Activated naive CD4-positive, alpha-beta T cell treated with anti-CD3 and anti-CD28 coated beads, Interleukin-2, amount 50 U/mL, for 24 hours (primary cell): ENCODE results near the gene DNAJB8.
A peak's percentile ranks its signal among the peaks of the same experiment; 100 is the strongest.

Experiments
- H3K27ac Mint-ChIP-seq: one replicate; pipeline ENCODE4 v1.8.0; 2021; ENCODE audit warnings: mild to moderate bottlenecking, mixed read lengths
- H3K27me3 Mint-ChIP-seq: one replicate; pipeline ENCODE4 v1.8.0; 2021; ENCODE audit warnings: mixed read lengths
- H3K36me3 Mint-ChIP-seq: one replicate; pipeline ENCODE4 v1.8.0; 2021; ENCODE audit warnings: mixed read lengths
- H3K4me1 Mint-ChIP-seq: one replicate; pipeline ENCODE4 v1.8.0; 2021; ENCODE audit warnings: mixed read lengths
- H3K4me3 Mint-ChIP-seq: one replicate; pipeline ENCODE4 v1.8.0; 2021; ENCODE audit warnings: mild to moderate bottlenecking, mixed read lengths
- H3K9me3 Mint-ChIP-seq: one replicate; pipeline ENCODE4 v1.8.0; 2021; ENCODE audit warnings: mixed read lengths

DNAJB8 gene

DNA sequence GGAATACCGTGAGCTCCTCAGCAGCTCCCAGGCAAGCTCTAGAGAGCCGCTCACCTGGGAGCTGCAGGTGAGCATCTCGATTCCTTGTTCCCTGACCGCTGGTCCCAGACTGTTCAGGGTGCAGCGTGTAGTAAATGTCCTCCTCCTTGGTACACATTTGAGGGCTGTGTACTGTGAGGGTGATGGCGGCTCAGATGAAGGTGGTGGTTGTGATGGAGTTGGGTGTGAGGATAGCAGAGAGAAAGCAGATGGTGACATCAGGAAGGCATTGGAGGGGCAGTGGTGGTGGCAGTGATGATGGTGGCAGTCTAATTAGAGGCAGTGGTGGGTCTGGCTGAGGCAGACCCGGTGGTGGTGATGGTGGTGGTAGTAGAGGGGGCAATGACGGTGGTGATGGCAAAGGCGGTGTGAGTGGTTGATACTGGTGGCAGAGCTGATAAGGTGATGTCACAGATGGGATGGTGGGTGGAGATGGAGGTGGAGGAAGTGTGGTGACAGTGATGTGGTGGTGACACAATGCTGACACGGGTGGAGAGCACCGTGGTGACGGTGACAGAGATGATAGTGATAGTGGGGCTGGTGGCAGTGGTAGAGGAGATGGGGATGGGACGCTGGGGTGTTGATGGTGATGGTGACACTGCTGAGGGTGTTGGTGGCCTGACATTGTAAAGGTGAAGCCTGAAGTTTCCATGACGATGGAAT is at the start of gene DNAJB8:
TSS of gene DNAJB8 (minus strand) at position 51 of the 702 bp plus-strand sequence. CDS start 3,645 bp downstream, outside the sequence.
- H3K27ac Mint-ChIP-seq, result no peak within 1 kb of the TSS
- no peaks in the 10 kb centered on the region for H3K36me3 Mint-ChIP-seq
- H3K4me3 Mint-ChIP-seq, result no peak within 1 kb of the TSS
- no peaks in the 10 kb centered on the region for H3K9me3 Mint-ChIP-seq
- H3K27me3 Mint-ChIP-seq, result no peaks in the 10 kb centered on the region
- H3K4me1 Mint-ChIP-seq, result peaks cover 9% of the 10 kb centered on the region

DNA sequence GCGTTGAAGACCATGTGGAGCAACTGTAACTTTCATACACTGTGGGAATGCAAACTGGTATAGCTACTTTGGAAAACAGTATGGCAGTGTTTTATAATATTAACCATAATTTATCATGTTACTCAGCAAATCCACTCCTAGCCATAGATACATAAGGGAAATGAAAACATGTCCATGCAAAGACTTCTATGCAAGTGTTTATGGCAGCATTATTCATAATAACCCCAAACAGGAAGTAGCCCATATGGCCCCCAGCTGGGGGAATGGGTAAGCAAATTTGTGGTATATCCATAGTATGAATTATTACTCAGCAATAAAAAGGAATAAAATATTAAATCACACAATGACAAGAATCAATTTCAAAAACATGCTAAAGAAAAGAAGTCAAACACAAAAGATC is 49.3 kb upstream of the DNAJB8 start:
- H3K4me3 Mint-ChIP-seq, result no peak overlapping the region
- H3K4me1 Mint-ChIP-seq, result no peaks in the 10 kb centered on the region
- H3K27me3 Mint-ChIP-seq, result peaks cover 32% of the 10 kb centered on the region
- H3K9me3 Mint-ChIP-seq, result peaks cover 13% of the 10 kb centered on the region
- H3K36me3 Mint-ChIP-seq, result peaks cover 1% of the 10 kb centered on the region
- no peak overlapping the region for H3K27ac Mint-ChIP-seq

DNA sequence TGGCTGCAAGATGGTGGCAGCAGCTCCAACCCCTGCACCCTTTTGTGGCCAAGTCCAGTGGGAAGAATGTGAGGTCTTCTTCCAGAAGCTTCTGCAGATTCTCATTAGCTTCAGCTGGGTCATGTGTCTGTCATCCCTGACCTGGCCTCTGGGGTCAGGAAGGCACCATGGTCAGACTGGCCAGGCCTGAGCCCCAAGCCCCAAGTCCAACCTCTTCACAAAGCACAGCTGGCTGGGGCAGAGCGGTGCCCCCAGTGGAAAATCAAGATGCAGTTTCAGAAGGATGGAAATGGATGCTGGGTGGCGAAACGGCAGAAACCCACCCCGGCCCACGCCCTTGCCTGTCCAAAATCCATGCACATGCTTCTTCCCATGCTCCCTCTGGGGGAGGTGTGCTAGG is 42.2 kb upstream of the DNAJB8 start:
- H3K27me3 Mint-ChIP-seq, result peaks cover 24% of the 10 kb centered on the region
- no peak overlapping the region for H3K27ac Mint-ChIP-seq
- peaks cover 6% of the 10 kb centered on the region for H3K9me3 Mint-ChIP-seq
- H3K4me3 Mint-ChIP-seq, result no peak overlapping the region
- peaks cover 1% of the 10 kb centered on the region for H3K36me3 Mint-ChIP-seq
- H3K4me1 Mint-ChIP-seq, result no peaks in the 10 kb centered on the region

DNA sequence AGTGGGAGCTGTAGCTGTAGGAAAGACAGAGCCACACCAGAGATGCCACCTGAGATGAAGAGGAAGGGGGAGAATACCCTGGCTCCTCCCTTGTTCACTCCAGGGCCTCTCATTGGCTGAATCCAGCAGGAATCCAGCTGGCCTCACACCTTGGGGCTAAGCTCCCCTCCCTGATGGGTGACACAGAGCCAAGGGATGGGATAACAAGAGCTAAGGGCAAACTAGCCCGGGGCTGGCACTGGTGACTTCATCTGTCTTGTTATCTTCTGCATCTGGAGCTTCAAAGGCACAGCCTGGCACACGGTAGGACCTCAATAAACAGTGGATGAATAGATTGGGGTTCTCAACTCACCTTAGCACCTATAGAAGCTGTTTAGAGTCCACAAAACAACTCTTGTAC is 40.1 kb upstream of the DNAJB8 start:
- Mint-ChIP-seq H3K4me1 (no peaks in the 10 kb centered on the region), H3K36me3 (no peaks in the 10 kb centered on the region), H3K27ac (no peak overlapping the region), H3K4me3 (no peak overlapping the region), H3K9me3 (no peaks in the 10 kb centered on the region), H3K27me3 (peaks cover 17% of the 10 kb centered on the region)

DNA sequence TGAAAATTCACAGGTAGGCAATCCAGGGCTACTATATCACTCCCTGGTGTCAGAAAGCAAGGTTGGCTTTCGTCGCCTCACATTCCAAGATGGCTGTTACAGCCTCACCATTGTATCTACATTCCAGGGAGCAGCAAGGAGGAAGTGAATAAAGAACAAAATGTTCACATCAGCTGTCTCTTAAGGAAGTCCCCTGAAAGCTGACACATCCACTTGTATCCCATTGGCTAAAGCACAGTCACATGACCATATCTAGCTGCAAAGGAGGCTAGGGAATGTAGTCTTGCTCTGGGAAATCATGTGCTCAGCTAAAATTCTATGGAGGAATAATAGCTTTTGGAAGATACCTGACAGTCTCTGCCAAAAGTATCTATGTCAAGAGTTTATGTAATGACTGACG is 39.1 kb upstream of the DNAJB8 start:
- H3K4me1 Mint-ChIP-seq, result no peaks in the 10 kb centered on the region
- H3K4me3 Mint-ChIP-seq, result no peak overlapping the region
- peaks cover 15% of the 10 kb centered on the region for H3K27me3 Mint-ChIP-seq
- H3K9me3 Mint-ChIP-seq, result no peaks in the 10 kb centered on the region
- H3K27ac Mint-ChIP-seq, result no peak overlapping the region
- no peaks in the 10 kb centered on the region for H3K36me3 Mint-ChIP-seq

DNA sequence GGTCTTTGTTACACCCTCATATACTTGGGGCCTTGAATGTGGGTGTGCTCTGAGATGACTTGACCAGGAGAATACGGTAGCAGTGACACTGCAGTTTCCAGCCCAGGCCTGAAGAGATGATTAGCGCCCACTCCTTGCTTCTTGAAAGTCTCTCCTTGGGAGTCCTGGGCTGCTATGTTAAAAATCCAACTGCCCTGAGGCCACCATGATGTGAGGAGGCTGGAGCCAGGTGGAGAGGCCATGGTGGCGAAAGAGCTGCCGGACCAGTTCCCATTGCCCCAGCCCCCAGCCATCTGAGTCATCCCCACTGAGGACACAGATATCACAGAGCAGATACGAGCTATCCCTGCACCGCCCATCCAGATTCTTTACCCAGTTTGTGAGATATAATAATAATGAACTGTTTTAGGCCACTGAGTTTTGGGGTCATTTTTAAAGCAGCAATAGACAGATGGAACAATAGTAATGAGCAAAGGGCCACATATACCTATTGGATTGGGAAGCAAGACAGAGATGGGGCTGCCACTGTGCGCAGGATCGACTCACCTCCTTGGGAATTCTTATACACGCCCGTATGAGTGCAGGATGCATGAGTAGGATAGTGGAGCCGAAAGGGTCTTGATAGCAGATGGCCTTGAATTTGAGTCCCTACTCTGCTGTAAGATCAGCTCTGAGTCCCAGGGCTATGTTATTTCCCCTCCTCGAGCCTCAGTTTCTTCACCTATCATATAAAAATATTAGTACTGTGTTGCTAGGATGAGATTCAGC is 38.5 kb upstream of the DNAJB8 start:
- peaks cover 14% of the 10 kb centered on the region for H3K27me3 Mint-ChIP-seq
- H3K36me3 Mint-ChIP-seq, result no peaks in the 10 kb centered on the region
- H3K4me3 Mint-ChIP-seq, result no peak overlapping the region
- H3K4me1 Mint-ChIP-seq, result no peaks in the 10 kb centered on the region
- no peak overlapping the region for H3K27ac Mint-ChIP-seq
- no peaks in the 10 kb centered on the region for H3K9me3 Mint-ChIP-seq

DNA sequence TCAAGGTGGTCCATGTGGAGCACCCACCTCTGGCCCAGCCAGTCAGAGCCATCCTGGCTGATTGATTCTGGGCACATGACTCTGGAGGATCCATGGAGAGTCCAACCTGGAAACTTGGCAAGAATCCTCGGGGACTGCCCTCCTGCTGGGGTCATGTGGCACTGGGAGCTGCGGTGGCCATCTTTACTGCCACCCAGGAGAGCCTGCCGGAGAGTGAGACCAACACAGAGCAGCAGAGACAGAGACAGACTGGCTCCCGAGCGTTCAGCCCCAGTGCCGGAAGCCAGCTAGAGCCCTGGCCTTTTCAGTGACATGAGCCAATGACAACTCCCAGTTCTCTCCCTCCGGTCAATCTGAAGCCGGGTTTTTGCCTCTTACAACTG is 37.8 kb upstream of the DNAJB8 start:
- Mint-ChIP-seq H3K9me3 (no peaks in the 10 kb centered on the region), H3K36me3 (no peaks in the 10 kb centered on the region), H3K27ac (no peak overlapping the region), H3K27me3 (peaks cover 18% of the 10 kb centered on the region), H3K4me1 (no peaks in the 10 kb centered on the region), H3K4me3 (no peak overlapping the region)

DNA sequence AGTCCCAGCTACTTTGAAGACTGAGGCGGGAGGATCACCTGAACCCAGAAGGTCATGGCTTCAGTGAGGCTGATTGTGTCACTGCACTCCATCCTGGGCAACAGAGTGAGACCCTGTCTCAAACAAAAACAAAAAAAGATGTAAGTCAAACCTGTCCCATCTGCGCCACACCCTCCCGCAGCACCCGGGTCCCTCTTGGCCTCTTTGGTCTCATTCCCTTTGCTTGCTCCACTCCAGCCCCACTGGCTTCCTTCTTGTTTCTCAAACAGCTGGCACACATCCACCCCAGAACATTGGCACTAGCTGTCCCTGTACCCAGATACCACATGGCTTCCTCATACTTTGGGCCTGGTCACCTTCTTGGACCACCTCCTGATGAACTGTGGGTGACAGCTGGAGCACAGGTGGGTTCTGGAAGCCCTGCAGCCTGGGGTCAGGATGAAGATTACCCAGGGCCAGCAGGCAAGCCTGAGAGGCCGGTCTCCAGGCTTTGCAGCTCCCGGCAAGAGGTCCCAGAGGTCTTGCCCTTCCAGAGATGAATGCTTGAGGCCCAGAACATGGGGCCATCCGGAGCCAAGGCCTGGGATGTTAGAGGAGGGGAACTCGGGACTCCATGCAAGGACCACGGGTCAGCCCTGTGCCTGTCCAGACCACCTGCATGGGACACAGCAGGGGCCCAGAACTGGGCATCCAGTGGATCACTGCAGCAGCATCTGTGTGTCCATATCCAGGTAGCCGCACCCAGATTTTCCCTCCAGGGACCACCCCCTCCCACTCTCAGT is 37.3 kb upstream of the DNAJB8 start:
- peaks cover 14% of the 10 kb centered on the region for H3K27me3 Mint-ChIP-seq
- H3K36me3 Mint-ChIP-seq, result no peaks in the 10 kb centered on the region
- H3K4me1 Mint-ChIP-seq, result no peaks in the 10 kb centered on the region
- no peak overlapping the region for H3K4me3 Mint-ChIP-seq
- H3K27ac Mint-ChIP-seq, result no peak overlapping the region
- no peaks in the 10 kb centered on the region for H3K9me3 Mint-ChIP-seq

DNA sequence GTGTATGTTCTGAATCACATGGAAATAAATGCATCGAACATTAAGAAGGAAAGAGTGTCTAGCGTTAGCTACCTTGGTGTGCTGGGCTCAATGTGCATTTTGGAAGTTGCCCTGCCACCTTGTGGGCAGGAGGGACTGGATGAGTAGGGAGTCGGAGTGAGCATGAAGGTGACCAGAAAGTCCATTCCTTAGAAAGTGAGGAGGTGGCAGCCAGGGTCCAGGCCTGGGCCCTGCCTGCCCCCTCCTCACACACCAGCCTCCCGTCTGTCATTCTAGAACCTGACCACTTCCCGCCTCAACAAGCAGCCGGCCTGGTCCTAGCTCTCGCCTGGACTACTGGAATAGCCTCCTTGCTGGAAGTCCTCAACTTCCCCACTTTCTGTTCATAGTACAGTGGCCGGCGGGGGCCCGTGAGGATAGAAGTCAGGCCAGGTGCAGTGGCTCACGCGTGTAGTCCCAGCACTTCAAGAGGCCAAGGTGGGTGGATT is 36.5 kb upstream of the DNAJB8 start:
- H3K27ac Mint-ChIP-seq, result no peak overlapping the region

DNA sequence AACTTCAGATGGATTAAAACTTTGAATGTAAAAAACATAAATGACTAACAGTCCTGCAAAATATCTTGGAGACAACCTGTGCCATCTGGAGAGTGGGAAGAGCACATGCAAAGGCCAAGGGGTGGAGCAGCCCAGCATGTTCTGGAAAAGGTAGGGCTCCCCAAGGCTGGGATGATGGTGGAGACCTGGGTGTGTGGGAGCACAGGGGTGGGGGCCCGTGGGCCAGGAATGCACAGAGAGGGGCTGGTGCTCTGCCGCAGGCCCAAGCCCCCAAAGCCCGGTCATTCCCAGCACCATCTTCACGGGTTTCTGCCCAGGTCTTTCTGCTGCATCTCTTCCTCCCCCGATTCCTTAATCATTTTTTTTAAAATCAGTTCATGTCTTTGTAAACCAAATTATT is 36.0 kb upstream of the DNAJB8 start:
- no peak overlapping the region for H3K4me3 Mint-ChIP-seq
- peaks cover 16% of the 10 kb centered on the region for H3K27me3 Mint-ChIP-seq
- H3K9me3 Mint-ChIP-seq, result no peaks in the 10 kb centered on the region
- H3K27ac Mint-ChIP-seq, result no peak overlapping the region
- H3K36me3 Mint-ChIP-seq, result no peaks in the 10 kb centered on the region
- H3K4me1 Mint-ChIP-seq, result no peaks in the 10 kb centered on the region

More for the DNA sequence above, 36.5 kb upstream of the DNAJB8 start:
- Mint-ChIP-seq H3K36me3 (no peaks in the 10 kb centered on the region), H3K27me3 (peaks cover 18% of the 10 kb centered on the region), H3K4me3 (no peak overlapping the region), H3K4me1 (no peaks in the 10 kb centered on the region), H3K9me3 (no peaks in the 10 kb centered on the region)

DNA sequence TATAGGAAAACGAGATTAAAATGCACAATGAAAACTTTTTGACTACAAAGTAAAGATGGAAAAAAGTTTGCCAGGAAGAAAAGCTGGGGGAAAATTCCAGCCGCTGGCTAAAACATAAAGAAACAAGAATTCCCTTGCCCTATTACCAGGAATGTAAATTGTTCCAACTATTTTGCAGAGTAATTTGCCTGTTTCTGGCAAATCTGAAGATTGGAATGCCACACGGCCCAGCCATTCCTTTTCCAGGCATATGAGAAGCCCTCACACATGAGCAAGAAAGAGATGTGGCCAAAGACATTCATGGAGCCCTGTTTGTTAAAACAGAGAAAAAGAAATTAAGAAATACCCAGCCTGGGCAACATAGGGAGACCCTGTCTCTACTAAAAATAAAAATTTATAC is 34.7 kb upstream of the DNAJB8 start:
- Mint-ChIP-seq H3K4me1 (no peaks in the 10 kb centered on the region), H3K36me3 (no peaks in the 10 kb centered on the region), H3K9me3 (no peaks in the 10 kb centered on the region), H3K27ac (no peak overlapping the region), H3K4me3 (no peak overlapping the region), H3K27me3 (peaks cover 20% of the 10 kb centered on the region)

DNA sequence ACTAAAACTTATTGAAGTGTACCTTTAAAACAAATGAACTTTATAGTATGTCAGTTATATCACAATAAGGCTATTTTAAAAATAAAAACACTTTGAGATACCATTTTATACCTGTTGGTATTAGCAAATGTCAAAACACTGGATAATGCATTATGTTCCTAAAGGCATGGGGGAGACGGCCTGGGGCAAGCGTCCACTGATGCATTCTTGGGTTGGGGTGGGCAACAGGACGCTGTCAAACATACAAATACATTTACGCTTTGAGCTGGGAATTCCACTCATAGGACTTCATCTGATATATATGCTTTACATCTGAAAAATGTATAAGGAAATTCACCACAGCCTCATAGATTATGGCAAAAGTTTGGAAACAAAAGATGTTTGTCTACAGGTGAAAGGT is 33.9 kb upstream of the DNAJB8 start:
- H3K4me1 Mint-ChIP-seq, result no peaks in the 10 kb centered on the region
- peaks cover 22% of the 10 kb centered on the region for H3K27me3 Mint-ChIP-seq
- no peak overlapping the region for H3K27ac Mint-ChIP-seq
- H3K9me3 Mint-ChIP-seq, result no peaks in the 10 kb centered on the region
- H3K4me3 Mint-ChIP-seq, result no peak overlapping the region
- H3K36me3 Mint-ChIP-seq, result no peaks in the 10 kb centered on the region

DNA sequence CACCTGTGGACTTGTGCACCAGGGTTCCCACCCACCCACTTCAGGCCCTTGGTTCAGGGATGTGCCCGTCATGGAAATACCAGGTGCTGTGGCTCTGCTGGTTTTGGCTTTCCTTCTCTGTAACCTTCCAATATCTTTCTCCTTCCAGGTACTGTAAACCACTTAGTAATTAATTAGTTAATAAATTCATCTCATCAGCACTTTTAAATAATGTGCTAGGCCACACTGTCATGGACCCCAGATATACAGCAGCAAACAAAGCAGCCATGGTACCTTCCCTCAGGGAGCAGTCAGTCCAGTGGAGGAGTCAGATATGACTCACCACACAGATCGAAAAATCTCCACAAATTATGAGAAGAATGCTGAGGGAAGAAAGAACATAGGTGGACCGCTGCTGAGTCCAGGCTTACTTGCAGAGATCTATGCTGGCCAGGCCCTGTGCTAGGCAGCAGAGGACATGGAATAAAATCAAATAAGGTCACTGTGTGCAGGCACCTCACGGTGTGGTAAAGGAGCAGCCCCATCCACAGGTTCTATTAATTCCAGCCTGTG is 33.1 kb upstream of the DNAJB8 start:
- Mint-ChIP-seq H3K27me3 (peaks cover 29% of the 10 kb centered on the region), H3K36me3 (no peaks in the 10 kb centered on the region), H3K4me1 (no peaks in the 10 kb centered on the region), H3K4me3 (no peak overlapping the region), H3K27ac (no peak overlapping the region), H3K9me3 (no peaks in the 10 kb centered on the region)

DNA sequence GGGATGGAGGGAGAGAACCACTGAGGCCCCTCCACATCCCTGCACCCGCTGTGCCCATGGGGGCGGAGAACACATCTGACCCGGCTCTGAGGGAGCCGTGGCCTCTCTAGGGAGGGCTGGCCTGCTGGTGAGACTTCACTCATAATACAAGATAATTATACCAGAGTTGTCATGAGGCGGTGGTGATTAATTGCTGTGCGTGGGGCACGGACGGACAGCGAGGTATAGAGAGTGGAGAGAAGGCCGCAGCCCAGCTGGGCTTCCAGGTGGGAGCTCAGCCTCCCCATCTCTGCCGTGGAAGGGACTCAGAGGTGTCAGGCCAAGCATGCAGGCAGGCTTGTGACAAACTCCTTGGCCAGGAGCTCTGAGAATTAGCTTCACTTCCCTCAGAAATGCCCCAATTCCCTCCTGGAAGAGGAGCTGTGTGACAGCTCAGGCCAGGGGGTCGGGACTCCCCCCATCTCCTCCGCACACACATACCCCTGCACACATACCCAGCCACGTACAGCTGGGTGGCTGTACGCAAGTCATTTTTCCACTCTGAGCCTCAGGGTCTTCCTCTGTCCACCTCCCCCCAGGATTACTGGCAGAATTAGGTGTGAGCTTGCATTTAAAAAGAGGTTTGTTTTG is 32.3 kb upstream of the DNAJB8 start:
- H3K4me1 Mint-ChIP-seq, result no peaks in the 10 kb centered on the region
- peak overlapping the region; percentile 70 for H3K4me3 Mint-ChIP-seq
- H3K36me3 Mint-ChIP-seq, result no peaks in the 10 kb centered on the region
- H3K9me3 Mint-ChIP-seq, result no peaks in the 10 kb centered on the region
- H3K27ac Mint-ChIP-seq, result no peak overlapping the region
- peaks cover 34% of the 10 kb centered on the region for H3K27me3 Mint-ChIP-seq

DNA sequence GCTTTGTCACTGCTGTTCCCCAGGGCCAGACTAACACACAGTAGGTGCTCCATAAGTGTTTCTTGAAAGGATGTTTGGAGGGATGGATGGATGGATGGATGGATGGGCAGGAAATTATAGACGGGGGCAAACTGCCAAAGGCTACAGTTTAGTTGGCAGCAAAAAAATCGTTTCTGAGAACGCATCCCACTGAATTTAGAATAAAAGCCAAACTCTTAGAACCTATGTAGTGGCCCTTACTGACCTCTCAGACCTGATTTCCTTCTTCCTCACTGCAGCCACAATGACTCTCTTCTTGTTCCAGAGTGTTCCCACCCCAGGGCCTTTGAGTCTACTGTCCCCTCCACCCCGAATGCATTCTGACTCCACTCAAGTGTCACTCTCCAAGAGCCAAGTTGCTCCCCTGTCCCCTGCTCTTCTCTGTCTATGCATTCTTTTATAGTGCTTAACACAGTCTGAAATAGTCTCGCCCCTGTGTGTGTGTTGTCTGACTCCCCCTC is 31.5 kb upstream of the DNAJB8 start:
- Mint-ChIP-seq H3K27me3 (peaks cover 37% of the 10 kb centered on the region), H3K27ac (no peak overlapping the region), H3K9me3 (no peaks in the 10 kb centered on the region), H3K4me3 (peak overlapping the region; percentile 70), H3K4me1 (peaks cover 3% of the 10 kb centered on the region), H3K36me3 (no peaks in the 10 kb centered on the region)
